ENCODE data around the gene C11orf58.

Gene C11orf58

DNA sequence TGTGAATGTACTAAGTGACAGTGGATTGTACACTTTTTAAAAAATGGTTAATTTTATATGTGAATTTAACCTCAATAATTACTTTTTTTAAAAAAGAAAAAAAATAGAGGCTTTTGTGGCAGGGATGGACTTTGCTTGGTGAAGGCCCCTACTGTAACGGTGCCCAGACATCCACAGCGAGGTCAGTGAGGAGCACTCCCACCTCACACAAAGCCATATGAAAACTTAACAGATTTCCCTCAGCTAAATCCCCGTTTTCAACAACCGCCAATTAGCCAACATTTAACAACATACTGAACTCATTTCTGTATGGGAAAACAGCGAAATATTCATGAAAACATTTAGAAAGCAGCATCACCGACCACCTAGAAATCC is 642 bp upstream of the C11orf58 start:
- H3F3A ChIP-seq (ENCODE audit: control insufficient read depth, insufficient read depth), result no peaks in the 10 kb centered on the region
- no peaks in the 10 kb centered on the region for H3K9me3 ChIP-seq (ENCODE audit: control insufficient read depth, insufficient read depth, low read length)
- H3K27me3 ChIP-seq (ENCODE audit: control insufficient read depth, low read length), result no peaks in the 10 kb centered on the region
- H3K9me2 ChIP-seq (replicated peaks; ENCODE audit: control insufficient read depth, low read length), result no peaks in the 10 kb centered on the region
- H4K20me1 ChIP-seq (ENCODE audit: control insufficient read depth, insufficient read depth, low read depth, low read length), result peaks cover 22% of the 10 kb centered on the region
- H3K4me1 ChIP-seq (ENCODE audit: control insufficient read depth, low read length), result peaks cover 29% of the 10 kb centered on the region
- peak overlapping the region; percentile 64 for H3K27ac ChIP-seq (ENCODE audit: low read depth, low read length)
- H3K4me3 ChIP-seq (ENCODE audit: low read length), result peak overlapping the region; percentile 87
- peaks cover 48% of the 10 kb centered on the region for H3K79me2 ChIP-seq (ENCODE audit: control insufficient read depth, low read length)
- peak overlapping the region; percentile 53 for H3K4me2 ChIP-seq (ENCODE audit: low read length)
- TF ChIP-seq, protein P1, sequence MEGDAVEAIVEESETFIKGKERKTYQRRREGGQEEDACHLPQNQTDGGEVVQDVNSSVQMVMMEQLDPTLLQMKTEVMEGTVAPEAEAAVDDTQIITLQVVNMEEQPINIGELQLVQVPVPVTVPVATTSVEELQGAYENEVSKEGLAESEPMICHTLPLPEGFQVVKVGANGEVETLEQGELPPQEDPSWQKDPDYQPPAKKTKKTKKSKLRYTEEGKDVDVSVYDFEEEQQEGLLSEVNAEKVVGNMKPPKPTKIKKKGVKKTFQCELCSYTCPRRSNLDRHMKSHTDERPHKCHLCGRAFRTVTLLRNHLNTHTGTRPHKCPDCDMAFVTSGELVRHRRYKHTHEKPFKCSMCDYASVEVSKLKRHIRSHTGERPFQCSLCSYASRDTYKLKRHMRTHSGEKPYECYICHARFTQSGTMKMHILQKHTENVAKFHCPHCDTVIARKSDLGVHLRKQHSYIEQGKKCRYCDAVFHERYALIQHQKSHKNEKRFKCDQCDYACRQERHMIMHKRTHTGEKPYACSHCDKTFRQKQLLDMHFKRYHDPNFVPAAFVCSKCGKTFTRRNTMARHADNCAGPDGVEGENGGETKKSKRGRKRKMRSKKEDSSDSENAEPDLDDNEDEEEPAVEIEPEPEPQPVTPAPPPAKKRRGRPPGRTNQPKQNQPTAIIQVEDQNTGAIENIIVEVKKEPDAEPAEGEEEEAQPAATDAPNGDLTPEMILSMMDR (IDR thresholded peaks at IDR 0.05; ENCODE audit: low read depth, low read length, poor library complexity, severe bottlenecking), result no peak
- no peak for TF ChIP-seq EZH2phosphoT487 (IDR thresholded peaks at IDR 0.05; ENCODE audit: borderline replicate concordance, low read length)
- H3K36me3 ChIP-seq (ENCODE audit: control insufficient read depth, low read length), result peaks cover 38% of the 10 kb centered on the region

DNA sequence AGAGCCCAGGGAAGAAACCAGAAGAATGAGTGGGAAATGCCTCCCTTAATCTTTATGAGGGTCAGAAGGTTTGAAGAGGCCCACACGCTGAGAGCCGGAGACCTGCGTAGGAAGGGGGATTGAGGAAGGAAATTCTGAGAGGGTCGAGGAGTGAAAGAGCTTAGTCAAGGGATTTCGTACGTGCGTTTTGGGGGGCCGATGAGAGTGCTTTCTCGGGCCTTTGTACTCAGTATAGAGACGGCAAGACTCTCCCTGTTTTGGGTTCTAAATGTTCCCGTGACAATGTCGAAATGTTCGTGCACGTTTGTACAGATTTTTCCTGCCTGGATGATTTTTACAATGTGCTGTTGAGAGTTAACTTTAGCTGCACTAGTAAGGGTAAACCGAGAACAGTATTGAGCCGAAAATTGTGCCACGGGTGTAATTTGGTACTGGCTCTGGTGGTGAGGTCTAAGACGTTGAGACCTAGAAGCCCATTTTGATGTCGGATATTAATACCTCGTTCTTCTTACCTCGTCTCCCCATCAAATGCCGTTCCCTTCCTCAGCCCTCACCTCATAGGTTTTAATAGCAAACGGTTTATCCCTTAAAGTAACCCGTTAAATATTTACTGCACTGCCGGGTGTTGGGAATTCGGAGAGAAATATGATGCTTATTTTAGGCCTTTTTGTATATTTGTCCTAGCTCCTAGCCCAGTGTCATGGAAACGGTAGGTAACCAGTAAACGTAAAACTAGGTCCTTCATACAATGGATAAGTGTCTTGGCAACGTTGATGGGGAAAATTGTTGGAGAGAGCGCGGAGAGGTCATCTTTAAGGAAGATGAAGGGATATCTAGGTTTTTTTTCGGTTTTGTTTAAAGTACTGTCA is 734 bp downstream of the C11orf58 start:
- H4K20me1 ChIP-seq (ENCODE audit: control insufficient read depth, insufficient read depth, low read depth, low read length), result peaks cover 22% of the 10 kb centered on the region
- TF ChIP-seq, protein P1 (IDR thresholded peaks at IDR 0.05; ENCODE audit: low read depth, low read length, poor library complexity, severe bottlenecking), result no peak
- no peak for TF ChIP-seq EZH2phosphoT487 (IDR thresholded peaks at IDR 0.05; ENCODE audit: borderline replicate concordance, low read length)
- peak overlapping the region; percentile 87 for H3K4me3 ChIP-seq (ENCODE audit: low read length)

DNA sequence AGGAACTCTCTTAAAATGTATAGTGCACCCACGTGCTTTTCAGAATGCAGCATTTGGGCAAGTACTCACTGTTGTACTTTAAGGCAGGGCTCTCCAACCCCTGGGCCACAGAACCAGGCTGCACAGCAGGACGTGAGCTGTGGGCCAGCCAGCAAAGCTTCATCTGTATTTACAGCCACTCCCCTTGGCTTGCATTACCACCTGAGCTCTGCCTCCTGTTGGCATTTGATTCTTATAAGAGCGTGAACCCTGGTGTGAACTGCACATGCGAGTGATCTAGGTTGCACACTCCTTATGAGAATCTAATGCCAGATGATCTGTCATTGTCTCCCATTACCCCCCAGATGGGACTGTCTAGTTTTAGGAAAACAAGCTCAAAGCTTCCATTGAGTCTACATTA is 3.0 kb downstream of the C11orf58 start:
- H3K79me2 ChIP-seq (ENCODE audit: control insufficient read depth, low read length), result peaks cover 85% of the 10 kb centered on the region
- peaks cover 33% of the 10 kb centered on the region for H3K4me1 ChIP-seq (ENCODE audit: control insufficient read depth, low read length)
- H3K36me3 ChIP-seq (ENCODE audit: control insufficient read depth, low read length), result peaks cover 69% of the 10 kb centered on the region
- TF ChIP-seq, protein P1 (IDR thresholded peaks at IDR 0.05; ENCODE audit: low read depth, low read length, poor library complexity, severe bottlenecking), result no peak
- TF ChIP-seq EZH2phosphoT487 (IDR thresholded peaks at IDR 0.05; ENCODE audit: borderline replicate concordance, low read length), result no peak
- no peaks in the 10 kb centered on the region for H3K27me3 ChIP-seq (ENCODE audit: control insufficient read depth, low read length)
- H3K4me3 ChIP-seq (ENCODE audit: low read length), result peak overlapping the region; percentile 43
- H3K9me2 ChIP-seq (replicated peaks; ENCODE audit: control insufficient read depth, low read length), result no peaks in the 10 kb centered on the region
- peaks cover 22% of the 10 kb centered on the region for H4K20me1 ChIP-seq (ENCODE audit: control insufficient read depth, insufficient read depth, low read depth, low read length)
- H3K9me3 ChIP-seq (ENCODE audit: control insufficient read depth, insufficient read depth, low read length), result no peaks in the 10 kb centered on the region
- no peaks in the 10 kb centered on the region for H3F3A ChIP-seq (ENCODE audit: control insufficient read depth, insufficient read depth)
- peak overlapping the region; percentile 55 for H3K4me2 ChIP-seq (ENCODE audit: low read length)
- no peak overlapping the region for H3K27ac ChIP-seq (ENCODE audit: low read depth, low read length)

More for the DNA sequence above, 734 bp downstream of the C11orf58 start:
- H3K9me2 ChIP-seq (replicated peaks; ENCODE audit: control insufficient read depth, low read length), result no peaks in the 10 kb centered on the region
- peak overlapping the region; percentile 64 for H3K27ac ChIP-seq (ENCODE audit: low read depth, low read length)
- peaks cover 46% of the 10 kb centered on the region for H3K36me3 ChIP-seq (ENCODE audit: control insufficient read depth, low read length)
- H3K27me3 ChIP-seq (ENCODE audit: control insufficient read depth, low read length), result no peaks in the 10 kb centered on the region
- H3K79me2 ChIP-seq (ENCODE audit: control insufficient read depth, low read length), result peaks cover 62% of the 10 kb centered on the region
- H3K9me3 ChIP-seq (ENCODE audit: control insufficient read depth, insufficient read depth, low read length), result no peaks in the 10 kb centered on the region
- H3K4me2 ChIP-seq (ENCODE audit: low read length), result peak overlapping the region; percentile 53
- peaks cover 33% of the 10 kb centered on the region for H3K4me1 ChIP-seq (ENCODE audit: control insufficient read depth, low read length)
- H3F3A ChIP-seq (ENCODE audit: control insufficient read depth, insufficient read depth), result no peaks in the 10 kb centered on the region

All from DOHH2 (cell line).